NT2/D1 (cell line): ENCODE results near the gene HRH2.

ENCODE experiments used
- SUZ12 ChIP-seq: IDR thresholded peaks from 2 replicates; pipeline ENCODE4 v1.6.1; 2011; ENCODE audit not compliant: insufficient read length, insufficient read depth; ENCODE audit errors: extremely low read depth
- YY1 ChIP-seq: IDR thresholded peaks from 2 replicates; pipeline ENCODE4 v1.6.1; 2011; ENCODE audit not compliant: insufficient read length, insufficient read depth
- ZNF274 ChIP-seq: IDR thresholded peaks from 2 replicates; pipeline ENCODE4 v1.6.1; 2011; ENCODE audit warnings: mild to moderate bottlenecking, low read depth, low read length

- TF ChIP-seq YY1, result no peak
- TF ChIP-seq ZNF274, result no peak
- no peak for TF ChIP-seq SUZ12
Observed at GRCh38 chr5:175658299-175659145, 651 bp downstream of the HRH2 start.
